OCI-LY3 (cell line): ENCODE measurements around the gene TRIM42.

ENCODE experiments used
- H2AFZ ChIP-seq: fragments of 200-600, 300-600 bp; shearing (Covaris generic); 2 replicates; pipeline ENCODE4 v1.6.0; 2014; ENCODE audit warnings: antibody characterized with exemption, low read depth, low read length
- H3K27ac ChIP-seq: fragments of 200-600, 300-600 bp; sonication (generic); 2 replicates; pipeline ENCODE4 v1.5.1; 2014; ENCODE audit warnings: mild to moderate bottlenecking, low read length, moderate library complexity, mixed read lengths
- H3K27me3 ChIP-seq: fragments of 200-600, 300-600 bp; sonication (generic); 2 replicates; pipeline ENCODE4 v1.6.1; 2014; ENCODE audit warnings: low read depth, low read length, mixed read lengths
- H3K36me3 ChIP-seq: fragments of 200-600, 300-600 bp; sonication (generic); replicated peaks from 2 replicates; pipeline ENCODE3; 2014; ENCODE audit warnings: low read depth, low read length, mixed read lengths
- H3K4me1 ChIP-seq: fragments of 300-600, 200-600 bp; sonication (generic); 2 replicates; pipeline ENCODE4 v1.6.1; 2014; ENCODE audit warnings: low read length, mixed read lengths
- H3K4me2 ChIP-seq: fragments of 200-600, 300-600 bp; sonication (generic); 2 replicates; pipeline ENCODE4 v1.6.1; 2014; ENCODE audit warnings: low read length, mixed read lengths
- H3K4me3 ChIP-seq: fragments of 300-600, 200-600 bp; sonication (generic); 2 replicates; pipeline ENCODE4 v1.5.1; 2014; ENCODE audit warnings: antibody characterized with exemption, mild to moderate bottlenecking, low read length, moderate library complexity
- H3K79me2 ChIP-seq: fragments of 300-600, 200-600 bp; shearing (Covaris generic); 2 replicates; pipeline ENCODE4 v1.6.1; 2014; ENCODE audit warnings: mild to moderate bottlenecking, low read length, mixed read lengths
- H3K9ac ChIP-seq: fragments of 300-600, 200-600 bp; shearing (Covaris generic); 2 replicates; pipeline ENCODE4 v1.6.0; 2014; ENCODE audit warnings: mild to moderate bottlenecking, low read length, moderate library complexity
- H3K9me3 ChIP-seq: fragments of 200-600, 300-600 bp; shearing (Covaris generic); 2 replicates; pipeline ENCODE4 v1.6.1; 2014; ENCODE audit warnings: low read length, mixed read lengths; ENCODE audit not compliant: insufficient read depth
- H4K20me1 ChIP-seq: fragments of 200-600, 300-600 bp; sonication (generic); 2 replicates; pipeline ENCODE4 v1.6.1; 2016; ENCODE audit warnings: low read length, mixed read lengths; ENCODE audit not compliant: insufficient read depth
- CTCF ChIP-seq: fragments of 200-600, 300-600 bp; sonication (generic); IDR thresholded peaks from 2 replicates; pipeline ENCODE4 v1.5.1; 2014; ENCODE audit warnings: antibody characterized with exemption, low read length, low read depth
- EZH2phosphoT487 ChIP-seq: fragments of 200-600 bp; shearing (Covaris generic); IDR thresholded peaks from 2 replicates; pipeline ENCODE4 v1.6.1; 2018; ENCODE audit warnings: antibody characterized with exemption, mixed run types, low read depth

TRIM42 gene

GRCh38 chr3:140748171-140748570 is 70.3 kb downstream of the TRIM42 start:
- no peak overlapping the region for H3K9ac ChIP-seq
- no peaks in the 10 kb centered on the region for H3K79me2 ChIP-seq
- H3K9me3 ChIP-seq: no peaks in the 10 kb centered on the region; the same call in 1 of the 2 replicates
- H3K36me3 ChIP-seq: peaks cover 4% of the 10 kb centered on the region
- H3K4me1 ChIP-seq: peaks cover 34% of the 10 kb centered on the region
- H3K4me3 ChIP-seq: no peak overlapping the region
- H3K27me3 ChIP-seq: 0 out of 2 replicates have a peak, but pooled peaks cover 3% of the 10 kb centered on the region
- H4K20me1 ChIP-seq: no peaks in the 10 kb centered on the region
- no peak overlapping the region for H3K4me2 ChIP-seq
- H3K27ac ChIP-seq: no peak overlapping the region
- no peak overlapping the region for H2AFZ ChIP-seq
- TF ChIP-seq CTCF (no peak), EZH2phosphoT487 (no peak)

- Histone ChIP-seq H3K36me3 (peaks cover 4% of the 10 kb centered on the region), H2AFZ (no peak overlapping the region), H4K20me1 (no peaks in the 10 kb centered on the region), H3K4me3 (no peak overlapping the region), H3K79me2 (no peaks in the 10 kb centered on the region), H3K27me3 (0 out of 2 replicates have a peak, but pooled peaks cover 3% of the 10 kb centered on the region), H3K4me2 (no peak overlapping the region), H3K4me1 (peaks cover 34% of the 10 kb centered on the region), H3K9ac (no peak overlapping the region), H3K27ac (no peak overlapping the region), H3K9me3 (no peaks in the 10 kb centered on the region; the same call in 1 of the 2 replicates)
- TF ChIP-seq EZH2phosphoT487: no peak
- no peak for TF ChIP-seq CTCF
Measured at GRCh38 chr3:140748903-140749302, 71.0 kb downstream of the TRIM42 start.
